Vagina (tissue), 2 donors: ENCODE results near the gene NUP210.

Experiments
- CTCF ChIP-seq, 3 experiments: fragments of 450-650 bp in 2 of 3; fragments of 200-600 bp in 1 of 3; sonication (generic) in 1 of 3; IDR thresholded peaks; one replicate each; pipeline ENCODE4 v1.5.1; 2017 to 2019; ENCODE audit warnings: antibody characterized with exemption in 3 of 3, mild to moderate bottlenecking in 2 of 3, moderate library complexity in 2 of 3
- POLR2AphosphoS5 ChIP-seq, 2 donors: sonication (generic); formaldehyde crosslinking; IDR thresholded peaks; one replicate each; pipeline ENCODE4 v1.9.0; 2017; ENCODE audit warnings: antibody characterized with exemption in 2 of 2, mild to moderate bottlenecking in 2 of 2, low read depth in 1 of 2; ENCODE audit not compliant: insufficient read depth in 1 of 2

DNA sequence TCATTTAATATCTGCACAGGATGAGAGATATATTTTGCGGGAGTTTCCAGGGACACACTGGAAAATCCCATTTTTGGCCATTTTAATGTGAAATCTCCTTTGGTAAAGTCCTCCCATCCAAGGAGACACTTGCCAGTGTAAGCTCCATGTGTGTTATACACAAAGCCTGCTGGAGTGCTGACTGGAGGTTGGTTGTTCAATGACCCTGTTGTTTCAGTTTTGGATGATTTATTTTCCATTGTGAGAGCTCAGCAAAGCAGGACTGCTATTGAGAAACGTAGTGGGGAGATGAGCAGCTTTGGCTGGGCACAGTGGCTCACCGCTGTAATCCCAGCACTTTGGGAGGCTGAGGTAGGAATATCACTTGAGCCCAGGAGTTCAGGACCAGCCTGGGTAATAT lies 127.7 kb downstream of the NUP210 start:
- no peak for TF ChIP-seq POLR2AphosphoS5 (IDR thresholded peaks at IDR 0.05; ENCODE audit: insufficient read depth in 1 of 2, low read depth in 1 of 2)
- TF ChIP-seq CTCF (IDR thresholded peaks at IDR 0.05): no peak
